Gastrocnemius medialis (tissue), 4 donors: ENCODE measurements around the gene WDR76.

Experiments
- POLR2A ChIP-seq, 2 donors: fragments of 450-650 bp; IDR thresholded peaks; one replicate each; pipeline ENCODE4 v1.6.1; 2017; ENCODE audit warnings: antibody characterized with exemption in 2 of 2, mild to moderate bottlenecking in 2 of 2, moderate library complexity in 2 of 2
- TF ChIP-seq, protein P1 (sequence below), 5 experiments: fragments of 450-650 bp in 3 of 5; fragments of 200-600 bp in 2 of 5; sonication (generic) in 2 of 5; IDR thresholded peaks in 4 of 5; conservative IDR thresholded peaks in 1 of 5; 1 replicate in 4 of 5; 2 replicates in 1 of 5; pipeline ENCODE4 v1.5.1; 2016 to 2019; ENCODE audit warnings: antibody characterized with exemption in 5 of 5, mild to moderate bottlenecking in 3 of 5, moderate library complexity in 3 of 5

DNA sequence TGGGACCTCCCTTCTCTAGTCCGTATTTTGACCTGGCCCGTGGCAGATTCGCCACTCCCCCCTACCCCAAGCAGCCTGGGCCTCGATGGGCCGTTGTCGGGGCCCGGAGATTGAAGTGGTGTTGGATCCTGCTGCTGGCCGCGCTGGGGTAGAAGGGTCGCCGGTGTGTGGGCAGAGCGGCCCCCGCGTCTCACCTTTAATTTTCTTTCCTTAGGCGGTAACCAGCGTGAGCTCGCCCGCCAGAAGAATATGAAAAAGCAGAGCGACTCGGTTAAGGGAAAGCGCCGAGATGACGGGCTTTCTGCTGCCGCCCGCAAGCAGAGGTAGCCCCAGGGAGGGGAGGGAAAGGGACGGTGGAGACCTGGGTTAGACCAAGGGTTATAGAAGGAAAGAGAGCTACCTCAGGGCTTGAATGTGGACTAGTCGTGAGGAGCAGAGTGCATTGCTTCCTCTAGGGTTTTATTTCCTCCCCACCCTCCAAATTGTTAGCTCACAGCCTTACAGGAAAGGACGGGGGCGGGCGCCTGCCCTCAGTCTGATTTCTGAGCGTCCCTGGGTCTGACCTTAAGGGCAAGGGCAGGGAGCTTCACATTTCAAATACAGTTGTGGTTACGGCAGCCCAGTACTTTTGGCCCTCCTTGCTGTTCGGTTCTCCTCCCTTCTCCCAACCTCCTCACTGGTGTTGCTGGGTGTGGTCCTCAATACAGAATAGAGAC, 33.9 kb upstream of the WDR76 start:
- TF ChIP-seq POLR2A (IDR thresholded peaks at IDR 0.05): peak; percentile 11 to 22
- TF ChIP-seq, protein P1, sequence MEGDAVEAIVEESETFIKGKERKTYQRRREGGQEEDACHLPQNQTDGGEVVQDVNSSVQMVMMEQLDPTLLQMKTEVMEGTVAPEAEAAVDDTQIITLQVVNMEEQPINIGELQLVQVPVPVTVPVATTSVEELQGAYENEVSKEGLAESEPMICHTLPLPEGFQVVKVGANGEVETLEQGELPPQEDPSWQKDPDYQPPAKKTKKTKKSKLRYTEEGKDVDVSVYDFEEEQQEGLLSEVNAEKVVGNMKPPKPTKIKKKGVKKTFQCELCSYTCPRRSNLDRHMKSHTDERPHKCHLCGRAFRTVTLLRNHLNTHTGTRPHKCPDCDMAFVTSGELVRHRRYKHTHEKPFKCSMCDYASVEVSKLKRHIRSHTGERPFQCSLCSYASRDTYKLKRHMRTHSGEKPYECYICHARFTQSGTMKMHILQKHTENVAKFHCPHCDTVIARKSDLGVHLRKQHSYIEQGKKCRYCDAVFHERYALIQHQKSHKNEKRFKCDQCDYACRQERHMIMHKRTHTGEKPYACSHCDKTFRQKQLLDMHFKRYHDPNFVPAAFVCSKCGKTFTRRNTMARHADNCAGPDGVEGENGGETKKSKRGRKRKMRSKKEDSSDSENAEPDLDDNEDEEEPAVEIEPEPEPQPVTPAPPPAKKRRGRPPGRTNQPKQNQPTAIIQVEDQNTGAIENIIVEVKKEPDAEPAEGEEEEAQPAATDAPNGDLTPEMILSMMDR (IDR thresholded peaks at IDR 0.05 in 4 of 5, conservative IDR thresholded peaks at IDR 0.05 in 1 of 5): peak in 3 of 5 experiments; percentile 14 to 24 (median 16)
